ENCODE measurements around the gene ADGRL3.

Gene ADGRL3

DNA sequence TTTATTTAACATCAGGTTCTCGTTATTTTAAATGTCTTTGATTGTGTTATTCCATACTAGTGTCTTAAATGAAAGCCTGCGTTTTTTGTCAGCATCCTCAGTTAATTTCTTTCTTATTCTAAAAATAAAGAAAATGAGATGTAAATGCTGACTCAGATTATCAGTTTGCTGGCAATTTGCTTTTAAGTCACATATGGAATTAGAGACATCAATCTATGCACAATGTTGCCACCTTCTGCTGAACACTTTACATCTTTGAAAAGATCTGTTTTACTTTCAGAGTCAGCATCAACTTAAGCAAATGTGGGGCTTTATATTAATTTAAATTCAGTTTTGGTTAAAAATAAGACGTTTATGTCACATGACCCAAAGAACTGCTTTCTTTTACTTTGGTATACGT is 99.2 kb downstream of the ADGRL3 start:
- Histone ChIP-seq H3K4me3 (ENCODE audit: low read depth in 1 of 2, low read length in 2 of 2) (no peak overlapping the region), H3K27ac (ENCODE audit: low read depth, low read length) (no peak overlapping the region), H3K27me3 (ENCODE audit: control insufficient read depth in 1 of 2, insufficient read depth in 2 of 2, low read length in 2 of 2) (no peaks in the 10 kb centered on the region), H3K4me1 (ENCODE audit: control insufficient read depth in 1 of 2, insufficient read depth in 2 of 2, low read length in 2 of 2) (no peaks in the 10 kb centered on the region), H3K9ac (ENCODE audit: low read depth in 1 of 2, low read length in 2 of 2) (no peak overlapping the region), H3K36me3 (ENCODE audit: control insufficient read depth in 1 of 2, insufficient read depth in 2 of 2, low read length in 2 of 2) (no peaks in the 10 kb centered on the region), H3K9me3 (ENCODE audit: control insufficient read depth in 1 of 2, low read length in 2 of 2) (no peaks in the 10 kb centered on the region)

DNA sequence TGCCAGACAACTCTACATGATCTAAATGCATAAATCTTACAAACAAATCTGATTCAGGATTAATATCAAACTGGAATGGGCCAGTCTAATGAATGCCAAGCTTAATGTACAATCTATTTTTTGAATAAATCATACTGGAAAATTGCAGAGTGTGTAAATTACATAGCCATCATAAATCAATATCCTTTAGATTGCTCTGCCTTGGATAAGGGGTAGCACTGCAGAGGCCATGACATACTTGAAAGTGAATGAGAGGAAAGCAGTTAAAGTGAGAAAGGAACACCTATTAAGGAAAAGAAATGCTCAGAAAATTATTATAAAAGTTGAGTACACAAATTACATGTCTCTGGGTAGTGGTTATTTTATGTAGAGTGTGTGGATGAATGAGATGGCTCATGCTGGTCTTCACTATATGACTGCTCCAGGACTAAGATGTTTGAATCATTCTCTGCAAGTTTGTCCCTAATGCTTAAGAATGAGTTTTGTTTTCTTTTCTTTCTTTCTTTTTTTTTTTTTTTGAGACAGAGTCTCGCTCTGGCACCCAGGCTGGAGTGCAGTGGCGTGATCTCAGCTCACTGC is 100.2 kb downstream of the ADGRL3 start:
- Histone ChIP-seq H3K36me3 (ENCODE audit: control insufficient read depth in 1 of 2, insufficient read depth in 2 of 2, low read length in 2 of 2) (no peaks in the 10 kb centered on the region), H3K4me3 (ENCODE audit: low read depth in 1 of 2, low read length in 2 of 2) (no peak overlapping the region), H3K9ac (ENCODE audit: low read depth in 1 of 2, low read length in 2 of 2) (no peak overlapping the region), H3K9me3 (ENCODE audit: control insufficient read depth in 1 of 2, low read length in 2 of 2) (no peaks in the 10 kb centered on the region), H3K27me3 (ENCODE audit: control insufficient read depth in 1 of 2, insufficient read depth in 2 of 2, low read length in 2 of 2) (no peaks in the 10 kb centered on the region), H3K27ac (ENCODE audit: low read depth, low read length) (no peak overlapping the region), H3K4me1 (ENCODE audit: control insufficient read depth in 1 of 2, insufficient read depth in 2 of 2, low read length in 2 of 2) (no peaks in the 10 kb centered on the region)

GRCh38 chr4:61301271-61301670 is 101.1 kb downstream of the ADGRL3 start:
- Histone ChIP-seq H3K4me1 (ENCODE audit: control insufficient read depth in 1 of 2, insufficient read depth in 2 of 2, low read length in 2 of 2) (no peaks in the 10 kb centered on the region), H3K9me3 (ENCODE audit: control insufficient read depth in 1 of 2, low read length in 2 of 2) (no peaks in the 10 kb centered on the region), H3K36me3 (ENCODE audit: control insufficient read depth in 1 of 2, insufficient read depth in 2 of 2, low read length in 2 of 2) (no peaks in the 10 kb centered on the region), H3K27ac (ENCODE audit: low read depth, low read length) (no peak overlapping the region), H3K9ac (ENCODE audit: low read depth in 1 of 2, low read length in 2 of 2) (no peak overlapping the region), H3K4me3 (ENCODE audit: low read depth in 1 of 2, low read length in 2 of 2) (no peak overlapping the region), H3K27me3 (ENCODE audit: control insufficient read depth in 1 of 2, insufficient read depth in 2 of 2, low read length in 2 of 2) (no peaks in the 10 kb centered on the region)

DNA sequence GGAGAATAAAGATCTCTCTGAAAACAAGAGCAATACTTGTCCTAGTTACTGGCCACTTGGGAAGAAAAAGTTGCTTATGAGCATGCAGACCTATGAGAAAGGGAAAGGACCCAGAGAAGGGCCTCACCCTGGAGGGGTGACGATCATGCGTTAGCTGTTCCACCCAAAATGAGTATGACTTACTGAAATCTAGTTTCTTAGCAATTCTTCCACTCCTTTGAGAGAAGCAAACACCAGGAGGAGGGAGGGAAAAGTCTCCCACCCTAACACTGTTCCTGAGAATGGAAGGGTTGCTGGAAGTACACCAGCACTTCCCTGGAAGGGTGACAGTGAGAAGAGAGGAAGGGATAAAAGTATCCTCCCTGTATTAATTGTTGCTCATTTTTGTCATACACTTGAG is 107.9 kb downstream of the ADGRL3 start:
- Histone ChIP-seq H3K4me3 (ENCODE audit: low read depth in 1 of 2, low read length in 2 of 2) (no peak overlapping the region), H3K27me3 (ENCODE audit: control insufficient read depth in 1 of 2, insufficient read depth in 2 of 2, low read length in 2 of 2) (no peaks in the 10 kb centered on the region), H3K27ac (ENCODE audit: low read depth, low read length) (no peak overlapping the region), H3K36me3 (ENCODE audit: control insufficient read depth in 1 of 2, insufficient read depth in 2 of 2, low read length in 2 of 2) (no peaks in the 10 kb centered on the region), H3K9ac (ENCODE audit: low read depth in 1 of 2, low read length in 2 of 2) (no peak overlapping the region), H3K9me3 (ENCODE audit: control insufficient read depth in 1 of 2, low read length in 2 of 2) (no peaks in the 10 kb centered on the region), H3K4me1 (ENCODE audit: control insufficient read depth in 1 of 2, insufficient read depth in 2 of 2, low read length in 2 of 2) (no peaks in the 10 kb centered on the region)

DNA sequence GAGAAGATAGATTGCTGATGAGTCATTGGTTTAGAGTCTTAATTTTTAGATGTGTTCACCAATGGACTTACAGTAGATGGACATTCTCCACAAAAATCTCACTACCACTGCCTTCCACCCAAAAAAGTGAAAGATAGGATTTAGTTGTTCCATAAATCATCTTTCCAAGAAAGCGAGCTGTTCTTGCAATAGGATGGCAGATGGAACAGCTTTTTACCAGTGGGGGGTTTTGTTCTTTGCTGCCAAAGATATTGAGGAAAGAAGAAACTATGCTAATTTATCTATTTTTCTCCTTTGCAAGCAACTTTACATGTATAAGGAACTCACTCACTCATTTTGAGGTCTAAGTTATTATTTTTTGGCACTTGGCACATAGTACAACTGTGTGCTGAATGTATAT is 109.5 kb downstream of the ADGRL3 start:
- Histone ChIP-seq H3K4me3 (ENCODE audit: low read depth in 1 of 2, low read length in 2 of 2) (no peak overlapping the region), H3K9ac (ENCODE audit: low read depth in 1 of 2, low read length in 2 of 2) (no peak overlapping the region), H3K4me1 (ENCODE audit: control insufficient read depth in 1 of 2, insufficient read depth in 2 of 2, low read length in 2 of 2) (no peaks in the 10 kb centered on the region), H3K9me3 (ENCODE audit: control insufficient read depth in 1 of 2, low read length in 2 of 2) (no peaks in the 10 kb centered on the region), H3K27me3 (ENCODE audit: control insufficient read depth in 1 of 2, insufficient read depth in 2 of 2, low read length in 2 of 2) (no peaks in the 10 kb centered on the region), H3K27ac (ENCODE audit: low read depth, low read length) (no peak overlapping the region), H3K36me3 (ENCODE audit: control insufficient read depth in 1 of 2, insufficient read depth in 2 of 2, low read length in 2 of 2) (no peaks in the 10 kb centered on the region)

DNA sequence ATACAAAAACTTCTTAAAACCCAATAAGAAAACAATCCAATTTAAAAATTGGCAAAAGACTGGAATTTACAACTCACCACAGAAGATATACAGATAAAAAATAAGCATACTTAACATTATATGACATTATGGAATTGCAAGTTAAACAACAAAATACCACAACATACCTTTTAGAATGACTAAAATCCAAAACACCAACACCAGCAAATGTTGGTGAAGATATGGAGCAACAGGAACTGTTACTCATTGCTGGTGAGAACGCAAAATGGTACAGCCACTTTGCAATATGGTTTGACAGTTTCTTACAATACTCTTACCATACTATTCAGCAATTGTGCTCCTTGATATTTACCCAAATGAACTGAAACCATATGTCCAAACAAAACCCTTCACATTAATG is 112.4 kb downstream of the ADGRL3 start:
- H3K9me3 ChIP-seq (ENCODE audit: control insufficient read depth in 1 of 2, low read length in 2 of 2), result no peaks in the 10 kb centered on the region

GRCh38 chr4:61318431-61318830 is 118.3 kb downstream of the ADGRL3 start:
- H3K9me3 ChIP-seq (ENCODE audit: control insufficient read depth in 1 of 2, low read length in 2 of 2), result no peaks in the 10 kb centered on the region
- no peak overlapping the region for H3K4me3 ChIP-seq (ENCODE audit: low read depth in 1 of 2, low read length in 2 of 2)
- no peak overlapping the region for H3K27ac ChIP-seq (ENCODE audit: low read depth, low read length)
- H3K9ac ChIP-seq (ENCODE audit: low read depth in 1 of 2, low read length in 2 of 2), result no peak overlapping the region
- no peaks in the 10 kb centered on the region for H3K4me1 ChIP-seq (ENCODE audit: control insufficient read depth in 1 of 2, insufficient read depth in 2 of 2, low read length in 2 of 2)
- H3K36me3 ChIP-seq (ENCODE audit: control insufficient read depth in 1 of 2, insufficient read depth in 2 of 2, low read length in 2 of 2), result no peaks in the 10 kb centered on the region
- H3K27me3 ChIP-seq (ENCODE audit: control insufficient read depth in 1 of 2, insufficient read depth in 2 of 2, low read length in 2 of 2), result no peaks in the 10 kb centered on the region

More for the DNA sequence above, 112.4 kb downstream of the ADGRL3 start:
- Histone ChIP-seq H3K27ac (ENCODE audit: low read depth, low read length) (no peak overlapping the region), H3K4me1 (ENCODE audit: control insufficient read depth in 1 of 2, insufficient read depth in 2 of 2, low read length in 2 of 2) (no peaks in the 10 kb centered on the region), H3K36me3 (ENCODE audit: control insufficient read depth in 1 of 2, insufficient read depth in 2 of 2, low read length in 2 of 2) (no peaks in the 10 kb centered on the region), H3K9ac (ENCODE audit: low read depth in 1 of 2, low read length in 2 of 2) (no peak overlapping the region), H3K4me3 (ENCODE audit: low read depth in 1 of 2, low read length in 2 of 2) (no peak overlapping the region), H3K27me3 (ENCODE audit: control insufficient read depth in 1 of 2, insufficient read depth in 2 of 2, low read length in 2 of 2) (no peaks in the 10 kb centered on the region)

DNA sequence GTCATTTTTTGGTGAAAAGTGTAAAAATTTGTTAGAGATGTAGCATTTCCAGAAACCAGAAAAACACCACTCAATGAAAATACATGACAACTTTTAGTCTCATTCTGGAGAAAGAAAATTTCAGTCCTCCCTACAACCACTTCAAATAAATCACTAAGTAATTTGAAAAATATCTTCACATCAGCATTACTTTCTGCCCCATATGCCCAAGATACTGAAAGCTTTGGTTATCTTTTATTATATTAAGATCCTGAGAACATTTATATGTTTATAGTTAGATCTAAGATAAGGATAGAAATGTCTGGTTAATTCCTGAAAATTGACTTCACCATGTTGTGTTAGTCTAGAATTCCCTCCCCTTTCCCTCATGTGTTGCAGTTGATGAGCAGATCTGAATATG is 119.0 kb downstream of the ADGRL3 start:
- Histone ChIP-seq H3K9ac (ENCODE audit: low read depth in 1 of 2, low read length in 2 of 2) (no peak overlapping the region), H3K36me3 (ENCODE audit: control insufficient read depth in 1 of 2, insufficient read depth in 2 of 2, low read length in 2 of 2) (no peaks in the 10 kb centered on the region), H3K4me1 (ENCODE audit: control insufficient read depth in 1 of 2, insufficient read depth in 2 of 2, low read length in 2 of 2) (no peaks in the 10 kb centered on the region), H3K27ac (ENCODE audit: low read depth, low read length) (no peak overlapping the region), H3K27me3 (ENCODE audit: control insufficient read depth in 1 of 2, insufficient read depth in 2 of 2, low read length in 2 of 2) (no peaks in the 10 kb centered on the region), H3K9me3 (ENCODE audit: control insufficient read depth in 1 of 2, low read length in 2 of 2) (no peaks in the 10 kb centered on the region), H3K4me3 (ENCODE audit: low read depth in 1 of 2, low read length in 2 of 2) (no peak overlapping the region)

DNA sequence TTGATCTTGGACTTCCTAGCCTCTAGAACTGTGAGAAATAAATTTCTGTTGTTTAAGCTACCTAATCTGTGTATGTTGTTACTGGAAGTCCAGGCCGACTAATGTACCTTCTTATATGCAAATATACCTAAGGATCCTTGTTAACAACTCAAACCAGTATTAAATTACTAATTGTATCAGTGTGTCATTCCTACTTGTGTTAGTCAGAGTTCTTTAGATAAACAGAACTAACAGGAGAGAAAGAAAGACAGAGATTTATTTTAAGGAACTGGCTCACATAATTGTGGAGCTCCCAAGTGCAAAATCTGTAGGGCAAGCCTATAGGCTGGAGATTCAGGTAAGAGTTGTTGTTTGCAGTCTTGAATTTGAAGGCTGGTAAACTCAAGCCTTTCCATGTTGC is 120.0 kb downstream of the ADGRL3 start:
- Histone ChIP-seq H3K36me3 (ENCODE audit: control insufficient read depth in 1 of 2, insufficient read depth in 2 of 2, low read length in 2 of 2) (no peaks in the 10 kb centered on the region), H3K4me1 (ENCODE audit: control insufficient read depth in 1 of 2, insufficient read depth in 2 of 2, low read length in 2 of 2) (no peaks in the 10 kb centered on the region), H3K4me3 (ENCODE audit: low read depth in 1 of 2, low read length in 2 of 2) (no peak overlapping the region), H3K27ac (ENCODE audit: low read depth, low read length) (no peak overlapping the region), H3K9ac (ENCODE audit: low read depth in 1 of 2, low read length in 2 of 2) (no peak overlapping the region), H3K27me3 (ENCODE audit: control insufficient read depth in 1 of 2, insufficient read depth in 2 of 2, low read length in 2 of 2) (no peaks in the 10 kb centered on the region), H3K9me3 (ENCODE audit: control insufficient read depth in 1 of 2, low read length in 2 of 2) (no peaks in the 10 kb centered on the region)

- H3K4me1 ChIP-seq (ENCODE audit: control insufficient read depth in 1 of 2, insufficient read depth in 2 of 2, low read length in 2 of 2), result no peaks in the 10 kb centered on the region
- H3K36me3 ChIP-seq (ENCODE audit: control insufficient read depth in 1 of 2, insufficient read depth in 2 of 2, low read length in 2 of 2), result no peaks in the 10 kb centered on the region
- no peak overlapping the region for H3K9ac ChIP-seq (ENCODE audit: low read depth in 1 of 2, low read length in 2 of 2)
- no peak overlapping the region for H3K27ac ChIP-seq (ENCODE audit: low read depth, low read length)
- no peaks in the 10 kb centered on the region for H3K27me3 ChIP-seq (ENCODE audit: control insufficient read depth in 1 of 2, insufficient read depth in 2 of 2, low read length in 2 of 2)
- H3K9me3 ChIP-seq (ENCODE audit: control insufficient read depth in 1 of 2, low read length in 2 of 2), result no peaks in the 10 kb centered on the region
- no peak overlapping the region for H3K4me3 ChIP-seq (ENCODE audit: low read depth in 1 of 2, low read length in 2 of 2)
Measured at GRCh38 chr4:61320631-61321030, 120.5 kb downstream of the ADGRL3 start.

DNA sequence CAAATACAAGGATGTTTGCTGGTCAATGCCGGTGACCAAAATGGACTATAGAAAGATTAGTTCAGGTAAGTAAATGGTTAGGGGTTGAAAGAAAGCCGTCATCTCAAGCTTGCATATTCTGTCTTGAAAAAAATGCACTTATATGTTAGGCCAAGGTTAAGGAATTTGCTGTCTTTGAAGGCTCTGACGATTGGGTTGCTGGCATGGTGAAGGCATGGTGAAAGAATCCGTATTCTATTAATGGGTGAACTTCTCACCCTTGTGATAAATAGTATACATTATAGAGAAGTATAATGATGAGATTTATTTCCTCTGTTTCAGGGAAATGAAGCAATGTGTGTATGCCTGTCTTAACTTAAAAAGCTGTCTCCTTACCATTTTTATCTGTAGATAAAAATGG is 132.6 kb downstream of the ADGRL3 start:
- H3K27ac ChIP-seq (ENCODE audit: low read depth, low read length), result no peak overlapping the region
- H3K36me3 ChIP-seq (ENCODE audit: control insufficient read depth in 1 of 2, insufficient read depth in 2 of 2, low read length in 2 of 2), result no peaks in the 10 kb centered on the region
- H3K4me3 ChIP-seq (ENCODE audit: low read depth in 1 of 2, low read length in 2 of 2), result no peak overlapping the region
- no peaks in the 10 kb centered on the region for H3K4me1 ChIP-seq (ENCODE audit: control insufficient read depth in 1 of 2, insufficient read depth in 2 of 2, low read length in 2 of 2)
- H3K9ac ChIP-seq (ENCODE audit: low read depth in 1 of 2, low read length in 2 of 2), result no peak overlapping the region
- H3K27me3 ChIP-seq (ENCODE audit: control insufficient read depth in 1 of 2, insufficient read depth in 2 of 2, low read length in 2 of 2), result no peaks in the 10 kb centered on the region
- peaks cover 0 to 13% of the 10 kb centered on the region in 2 donors for H3K9me3 ChIP-seq (ENCODE audit: control insufficient read depth in 1 of 2, low read length in 2 of 2)
